Right lobe of liver (tissue), 4 donors: Measurements from ENCODE around the gene DDX1.
"Not testable (repeated sequence)": the region's sequence is repeated elsewhere in the genome, so short reads cannot be mapped to it uniquely, and the experiment has no call there.

Experiments
- POLR2A ChIP-seq: fragments of 450-650 bp; IDR thresholded peaks from one replicate; pipeline ENCODE4 v1.6.1; 2017; ENCODE audit warnings: antibody characterized with exemption, mild to moderate bottlenecking
- TF ChIP-seq, protein P1 (sequence below), 4 donors: fragments of 200-600 bp in 3 of 4; fragments of 450-650 bp in 1 of 4; IDR thresholded peaks; one replicate each; pipeline versions ENCODE4 v1.5.1 to v1.8.0; 2016 to 2022; ENCODE audit warnings: antibody characterized with exemption in 4 of 4, mild to moderate bottlenecking in 2 of 4
- donor health status: DM: no; HTN: no; CAD: no.
- donor health status: DM: no; HTN: no; CAD: no.
- donor health status: DM: no; HTN: yes; CAD: no.

DNA sequence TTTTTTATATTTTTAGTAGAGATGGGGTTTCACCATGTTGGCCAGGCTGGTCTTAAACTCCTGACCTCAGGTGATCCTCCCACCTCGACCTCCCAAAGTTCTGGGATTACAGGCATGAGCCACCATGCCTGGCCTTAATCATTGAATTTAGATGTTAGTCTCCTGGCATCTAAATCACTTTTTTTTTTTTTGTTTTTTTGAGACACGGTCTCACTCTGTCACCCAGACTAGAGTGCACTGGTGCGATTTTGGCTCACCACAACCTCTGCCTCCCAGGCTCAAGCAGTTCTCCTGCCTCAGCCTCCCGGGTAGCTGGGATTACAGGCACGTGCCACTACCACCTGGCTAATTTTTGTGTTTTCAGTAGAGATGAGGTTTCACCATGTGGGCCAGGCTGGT, 29.8 kb downstream of the DDX1 start:
- TF ChIP-seq, protein P1, sequence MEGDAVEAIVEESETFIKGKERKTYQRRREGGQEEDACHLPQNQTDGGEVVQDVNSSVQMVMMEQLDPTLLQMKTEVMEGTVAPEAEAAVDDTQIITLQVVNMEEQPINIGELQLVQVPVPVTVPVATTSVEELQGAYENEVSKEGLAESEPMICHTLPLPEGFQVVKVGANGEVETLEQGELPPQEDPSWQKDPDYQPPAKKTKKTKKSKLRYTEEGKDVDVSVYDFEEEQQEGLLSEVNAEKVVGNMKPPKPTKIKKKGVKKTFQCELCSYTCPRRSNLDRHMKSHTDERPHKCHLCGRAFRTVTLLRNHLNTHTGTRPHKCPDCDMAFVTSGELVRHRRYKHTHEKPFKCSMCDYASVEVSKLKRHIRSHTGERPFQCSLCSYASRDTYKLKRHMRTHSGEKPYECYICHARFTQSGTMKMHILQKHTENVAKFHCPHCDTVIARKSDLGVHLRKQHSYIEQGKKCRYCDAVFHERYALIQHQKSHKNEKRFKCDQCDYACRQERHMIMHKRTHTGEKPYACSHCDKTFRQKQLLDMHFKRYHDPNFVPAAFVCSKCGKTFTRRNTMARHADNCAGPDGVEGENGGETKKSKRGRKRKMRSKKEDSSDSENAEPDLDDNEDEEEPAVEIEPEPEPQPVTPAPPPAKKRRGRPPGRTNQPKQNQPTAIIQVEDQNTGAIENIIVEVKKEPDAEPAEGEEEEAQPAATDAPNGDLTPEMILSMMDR (IDR thresholded peaks at IDR 0.05) = not testable (repeated sequence)
- not testable (repeated sequence) for TF ChIP-seq POLR2A
